Measurements from ENCODE around the gene OTOR. TPM values are rescaled to one million over a fixed set of nuclear protein-coding genes. Genes with fewer than 3 reads are reported as not detected.

OTOR gene
- total RNA-seq, 1 experiment from 2014 or later, result not detected

GRCh38 chr20:16761305-16761829, 13.2 kb downstream of the OTOR start:
- H2AFZ ChIP-seq (ENCODE audit: low read length), result no peak overlapping the region
- H4K91ac ChIP-seq (ENCODE audit: insufficient read length, low read depth, low read length), result no peak overlapping the region
- H3K14ac ChIP-seq (ENCODE audit: insufficient read depth, low read length), result no peak overlapping the region
- Mint-ChIP-seq H3K36me3 (ENCODE audit: insufficient read depth in 1 of 3, low read depth in 3 of 3) (peaks cover 1 to 20% (median 3%) of the 10 kb centered on the region in 3 experiments; a peak in 3 of 7 replicates), H3K27ac (no peak overlapping the region), H3K9me3 (peaks cover 9 to 11% of the 10 kb centered on the region in 2 experiments), H3K27me3 (ENCODE audit: low read depth) (no peaks in the 10 kb centered on the region; the same call in none of the 2 replicates), H3K4me3 (no peak overlapping the region), H3K4me1 (peaks cover 17 to 21% of the 10 kb centered on the region in 2 experiments)
- H2BK5ac ChIP-seq (ENCODE audit: insufficient read length, low read length), result no peak overlapping the region
- no peak overlapping the region for H3K4me2 ChIP-seq (ENCODE audit: insufficient read depth, insufficient read length, low read length)
- no peak overlapping the region for H2AK5ac ChIP-seq (ENCODE audit: insufficient read length, low read length)
- no peak overlapping the region for H2BK12ac ChIP-seq (ENCODE audit: insufficient read length, low read depth, low read length)
- H2BK15ac ChIP-seq (ENCODE audit: low read depth, low read length), result no peak overlapping the region
- H3K9me3 ChIP-seq (ENCODE audit: control insufficient read depth, low read depth, low read length), result no peaks in the 10 kb centered on the region
- H2BK20ac ChIP-seq (ENCODE audit: low read depth, low read length, poor library complexity, severe bottlenecking), result no peak overlapping the region
- no peaks in the 10 kb centered on the region for H3K27me3 ChIP-seq (ENCODE audit: insufficient read depth, low read length)
- no peak overlapping the region for H4K8ac ChIP-seq (replicated peaks; ENCODE audit: insufficient read length, low read depth, low read length)
- H3K79me1 ChIP-seq (ENCODE audit: insufficient read depth, low read depth, low read length, poor library complexity, severe bottlenecking), result no peaks in the 10 kb centered on the region
- H2BK120ac ChIP-seq (ENCODE audit: low read depth, low read length, poor library complexity, severe bottlenecking), result no peak overlapping the region
- no peak overlapping the region for H3K56ac ChIP-seq (ENCODE audit: insufficient read length, low read depth, low read length)
- H3K23me2 ChIP-seq (ENCODE audit: insufficient read length, low read depth, low read length, poor library complexity, severe bottlenecking), result no peaks in the 10 kb centered on the region
- no peak overlapping the region for H4K5ac ChIP-seq (ENCODE audit: insufficient read length, low read depth, low read length)
- no peak overlapping the region for H3T11ph ChIP-seq (ENCODE audit: low read length)
- H3K4me1 ChIP-seq (ENCODE audit: insufficient read depth, low read length), result 0 out of 2 replicates have a peak, but pooled peaks cover 2% of the 10 kb centered on the region
- H3K9ac ChIP-seq (ENCODE audit: extremely low read depth, insufficient read length, low read length), result no peak overlapping the region
- H3K79me2 ChIP-seq (ENCODE audit: insufficient read depth, low read length), result no peaks in the 10 kb centered on the region
- no peak overlapping the region for H3K18ac ChIP-seq (ENCODE audit: insufficient read length, low read depth, low read length)
- no peak overlapping the region for H3K27ac ChIP-seq (ENCODE audit: insufficient read length, low read depth, low read length)
- no peak overlapping the region for H3K4ac ChIP-seq (ENCODE audit: low read depth, low read length)
- TF ChIP-seq, protein P1, sequence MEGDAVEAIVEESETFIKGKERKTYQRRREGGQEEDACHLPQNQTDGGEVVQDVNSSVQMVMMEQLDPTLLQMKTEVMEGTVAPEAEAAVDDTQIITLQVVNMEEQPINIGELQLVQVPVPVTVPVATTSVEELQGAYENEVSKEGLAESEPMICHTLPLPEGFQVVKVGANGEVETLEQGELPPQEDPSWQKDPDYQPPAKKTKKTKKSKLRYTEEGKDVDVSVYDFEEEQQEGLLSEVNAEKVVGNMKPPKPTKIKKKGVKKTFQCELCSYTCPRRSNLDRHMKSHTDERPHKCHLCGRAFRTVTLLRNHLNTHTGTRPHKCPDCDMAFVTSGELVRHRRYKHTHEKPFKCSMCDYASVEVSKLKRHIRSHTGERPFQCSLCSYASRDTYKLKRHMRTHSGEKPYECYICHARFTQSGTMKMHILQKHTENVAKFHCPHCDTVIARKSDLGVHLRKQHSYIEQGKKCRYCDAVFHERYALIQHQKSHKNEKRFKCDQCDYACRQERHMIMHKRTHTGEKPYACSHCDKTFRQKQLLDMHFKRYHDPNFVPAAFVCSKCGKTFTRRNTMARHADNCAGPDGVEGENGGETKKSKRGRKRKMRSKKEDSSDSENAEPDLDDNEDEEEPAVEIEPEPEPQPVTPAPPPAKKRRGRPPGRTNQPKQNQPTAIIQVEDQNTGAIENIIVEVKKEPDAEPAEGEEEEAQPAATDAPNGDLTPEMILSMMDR (conservative IDR thresholded peaks at IDR 0.05), result peak; percentile 87
- peak; percentile 70 for DNase-seq
- no CpG with 5 or more reads among the region's 3 CpGs for WGBS (ENCODE audit: extremely low coverage, insufficient read length, low lambda C conversion rate)
- H3K23ac ChIP-seq (ENCODE audit: insufficient read length, low read depth, low read length), result no peak overlapping the region
- no peaks in the 10 kb centered on the region for H4K20me1 ChIP-seq (ENCODE audit: control insufficient read depth, insufficient read depth, insufficient read length)

Data from H9 (cell line).